GM21717 (cell line): Measurements from ENCODE around the gene CDC14B.
"Not testable (repeated sequence)": the region's sequence is repeated elsewhere in the genome, so short reads cannot be mapped to it uniquely, and the experiment has no call there.

Source experiments
- ATAC-seq: cut with Tn5 transposase; IDR thresholded peaks from one replicate; pipeline ENCODE4 v1.9.1; 2021; ENCODE audit warnings: mild to moderate bottlenecking, moderate library complexity; ENCODE audit not compliant: unreplicated experiment

The CDC14B gene

GRCh38 chr9:96503918-96504317 lies 115.7 kb downstream of the CDC14B start:
- ATAC-seq: no peak

GRCh38 chr9:96503374-96503748 lies 116.3 kb downstream of the CDC14B start:
- not testable (repeated sequence) for ATAC-seq

- ATAC-seq: no peak
Observed at GRCh38 chr9:96502539-96503373, 116.9 kb downstream of the CDC14B start.

- no peak for ATAC-seq
Observed at GRCh38 chr9:96501633-96502538, 117.8 kb downstream of the CDC14B start.

- ATAC-seq: no peak
Observed at GRCh38 chr9:96500696-96501632, 118.7 kb downstream of the CDC14B start.

GRCh38 chr9:96499257-96499656 lies 120.4 kb downstream of the CDC14B start:
- ATAC-seq: no peak

- ATAC-seq: no peak
Observed at GRCh38 chr9:96498796-96499195, 120.8 kb downstream of the CDC14B start.

GRCh38 chr9:96497117-96497399 lies 122.6 kb downstream of the CDC14B start:
- ATAC-seq: no peak

GRCh38 chr9:96496368-96497116 lies 123.1 kb downstream of the CDC14B start:
- no peak for ATAC-seq

GRCh38 chr9:96495341-96495740 lies 124.3 kb downstream of the CDC14B start:
- no peak for ATAC-seq

- no peak for ATAC-seq
Observed at GRCh38 chr9:96494215-96494800, 125.3 kb downstream of the CDC14B start.

- ATAC-seq: no peak
Observed at GRCh38 chr9:96493757-96494156, 125.9 kb downstream of the CDC14B start.

- no peak for ATAC-seq
Observed at GRCh38 chr9:96492993-96493531, 126.6 kb downstream of the CDC14B start.

- ATAC-seq: no peak
Observed at GRCh38 chr9:96491880-96492525, 127.6 kb downstream of the CDC14B start.

GRCh38 chr9:96491079-96491879 lies 128.4 kb downstream of the CDC14B start:
- no peak for ATAC-seq

- no peak for ATAC-seq
Observed at GRCh38 chr9:96490534-96491078, 129.0 kb downstream of the CDC14B start.

- no peak for ATAC-seq
Observed at GRCh38 chr9:96489482-96489979, 130.1 kb downstream of the CDC14B start.

- ATAC-seq: no peak
Observed at GRCh38 chr9:96487949-96488348, 131.7 kb downstream of the CDC14B start.
